Pulmonary artery endothelial cell (primary cell): ENCODE results near the gene RALY. TPM values are rescaled to one million over a fixed set of nuclear protein-coding genes. Genes with fewer than 3 reads are reported as not detected.

ENCODE experiments used
- DNase-seq: peaks from one replicate; pipeline ENCODE4 v3.0.0-alpha.2; 2011; ENCODE audit warnings: low read depth, low spot score
- total RNA-seq: library from RNA; depleted of rRNA; stranded (reverse); fragments of >200 nt; gene quantifications from 2 replicates; pipeline ENCODE4 v1.2.3, GENCODE V29; 2014

Gene RALY
- total RNA-seq = 81.2 and 90.6 TPM in 2 replicates

DNA sequence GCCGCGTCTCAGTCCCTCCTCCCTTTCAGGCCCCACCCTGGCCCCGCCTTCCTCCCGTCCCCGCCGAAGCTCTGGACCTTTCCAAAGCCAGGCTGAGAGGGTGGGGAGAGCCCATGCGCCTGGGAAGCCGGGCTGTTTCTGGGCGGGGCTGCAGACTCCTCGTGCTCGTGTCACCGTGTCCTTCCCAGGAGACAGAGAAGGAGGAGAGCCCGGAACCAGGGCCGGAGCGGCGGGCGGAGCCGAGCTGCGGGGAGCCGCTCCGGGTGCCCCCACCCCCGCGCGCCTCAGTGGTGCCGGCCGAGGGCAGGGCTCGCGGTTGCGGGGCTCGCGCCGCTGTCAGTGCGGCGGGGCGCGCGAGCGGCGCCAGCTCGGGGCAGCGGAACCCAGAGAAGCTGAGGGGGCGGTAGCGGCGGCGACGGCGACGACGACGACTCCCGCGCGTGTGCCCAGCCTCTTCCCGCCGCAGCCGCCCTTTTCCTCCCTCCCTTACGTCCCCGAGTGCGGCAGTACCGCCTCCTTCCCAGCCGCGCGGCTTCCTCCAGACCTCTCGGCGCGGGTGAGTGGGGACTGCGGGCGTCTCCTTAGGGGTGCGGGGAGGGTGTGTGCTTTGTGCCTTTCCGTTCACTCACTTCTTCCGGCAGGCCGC, at the start of gene RALY:
TSS of gene RALY (plus strand) at position 336 of the 646 bp plus-strand sequence. CDS start 78,164 bp downstream, outside the sequence.
- DNase-seq = peak; percentile 7

DNA sequence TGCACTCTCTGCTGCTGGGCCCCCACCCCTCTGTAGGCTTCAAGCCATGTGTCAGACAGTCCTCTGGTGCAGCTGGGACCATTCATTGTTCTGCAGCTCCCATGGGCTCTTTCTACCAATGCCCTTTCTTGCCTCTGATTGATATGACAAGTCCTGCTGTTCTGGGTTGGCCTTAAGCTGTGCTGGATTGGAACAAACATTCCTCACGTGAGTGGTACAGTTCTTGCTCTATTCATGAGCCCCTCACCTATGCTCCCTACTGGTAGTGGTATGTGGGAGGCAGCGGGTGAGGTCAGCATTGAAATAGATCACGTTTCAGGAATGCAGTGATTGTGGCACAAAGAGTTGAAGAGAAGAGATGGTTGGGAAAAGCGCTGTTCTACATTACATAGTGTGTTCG, 48.8 kb upstream of the RALY start:
- DNase-seq = no peak

DNA sequence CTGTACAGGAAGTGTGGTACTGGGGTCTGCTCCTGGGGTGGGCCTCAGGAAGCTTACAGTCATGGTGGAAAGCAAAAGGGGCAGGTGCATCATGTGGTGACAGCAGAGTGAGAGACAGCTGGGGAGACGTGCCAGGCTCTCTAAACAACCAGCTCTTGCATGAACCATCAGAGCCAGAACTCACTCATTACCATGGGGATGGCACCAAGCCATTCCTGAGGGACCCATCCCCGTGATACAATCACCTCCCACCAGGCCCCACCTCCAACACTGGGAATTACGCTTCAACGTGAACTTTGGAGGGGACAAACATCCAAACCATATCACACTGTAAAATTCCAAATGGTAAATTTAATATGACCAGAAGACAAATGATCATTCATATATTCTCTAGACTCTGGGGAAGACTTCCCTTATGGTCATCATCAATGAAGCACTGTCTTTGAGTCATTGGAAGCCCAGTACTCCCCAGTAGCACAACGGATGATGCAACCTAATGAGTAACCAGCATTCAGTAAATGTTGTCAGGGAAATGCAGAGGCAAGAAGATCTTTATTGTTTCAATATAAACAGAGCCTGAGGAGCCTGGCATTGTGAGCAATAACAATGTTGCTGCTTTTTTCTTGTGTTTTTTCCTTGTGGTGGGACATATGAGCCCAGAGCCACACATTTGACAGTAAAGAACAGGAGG, 48.2 kb upstream of the RALY start:
- DNase-seq = no peak

DNA sequence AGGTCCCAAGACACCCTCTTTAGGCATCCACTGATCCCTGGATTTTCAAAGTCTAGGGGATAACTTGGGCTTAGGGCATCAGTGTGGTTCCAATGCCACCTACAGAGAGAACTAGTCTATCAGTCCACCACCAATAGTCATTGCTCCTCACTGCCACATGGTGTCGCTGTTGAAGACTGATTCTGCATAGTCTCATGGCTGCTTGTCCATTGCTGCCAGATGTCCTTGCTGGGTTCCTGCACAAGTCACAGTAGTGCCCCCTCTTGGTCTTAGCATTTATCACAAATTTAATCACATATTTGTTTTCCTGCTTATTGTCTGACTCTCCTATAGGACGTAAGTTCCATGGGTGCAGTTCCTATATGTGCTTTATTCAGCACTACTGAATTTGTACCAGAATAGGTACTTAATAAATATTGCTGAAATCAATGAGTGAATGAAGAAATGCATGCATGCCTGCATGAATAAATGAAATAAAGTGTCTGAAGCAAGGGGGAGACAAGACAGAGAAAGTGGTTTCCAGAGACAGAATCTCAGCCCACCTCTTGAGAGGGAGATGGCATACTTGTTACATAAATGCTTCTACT, 45.9 kb upstream of the RALY start:
- no peak for DNase-seq

DNA sequence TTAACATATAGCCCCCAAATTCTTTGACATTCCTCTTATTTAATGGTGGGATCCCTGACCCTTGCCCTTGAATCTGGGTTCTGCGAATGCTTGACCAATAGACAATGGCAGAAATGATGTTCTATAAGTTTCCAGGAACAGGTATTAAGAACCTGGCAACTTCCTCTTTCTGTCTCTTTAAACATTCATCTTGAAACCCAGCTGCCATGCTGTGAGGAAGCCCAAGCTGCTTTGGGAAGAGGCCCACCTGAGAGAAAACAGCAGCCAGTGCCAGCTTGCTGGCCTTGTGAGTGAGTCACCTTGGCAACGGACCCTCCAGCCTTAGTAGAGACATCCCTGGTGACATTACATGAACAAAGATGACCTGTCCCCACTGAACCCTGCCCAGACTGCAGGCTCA, 45.2 kb upstream of the RALY start:
- no peak for DNase-seq

DNA sequence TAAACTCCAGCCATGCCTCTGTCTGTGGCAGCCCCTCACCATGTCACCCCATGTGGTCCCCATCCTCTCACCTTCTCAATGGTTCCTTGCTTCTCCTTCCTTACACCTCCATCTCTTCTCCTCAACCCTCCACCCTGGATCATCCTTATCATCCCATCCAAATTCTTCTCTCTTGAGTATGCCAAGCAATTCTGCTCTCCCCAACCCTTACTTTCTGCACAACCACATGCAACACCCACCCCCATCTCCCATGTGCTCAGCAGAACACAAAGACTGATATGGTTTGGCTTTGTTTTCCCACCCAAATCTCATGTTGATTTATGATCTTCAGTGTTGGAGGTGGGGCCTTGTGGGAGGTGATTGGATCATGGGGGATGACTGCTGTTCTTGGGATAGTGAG, 42.5 kb upstream of the RALY start:
- DNase-seq = no peak

DNA sequence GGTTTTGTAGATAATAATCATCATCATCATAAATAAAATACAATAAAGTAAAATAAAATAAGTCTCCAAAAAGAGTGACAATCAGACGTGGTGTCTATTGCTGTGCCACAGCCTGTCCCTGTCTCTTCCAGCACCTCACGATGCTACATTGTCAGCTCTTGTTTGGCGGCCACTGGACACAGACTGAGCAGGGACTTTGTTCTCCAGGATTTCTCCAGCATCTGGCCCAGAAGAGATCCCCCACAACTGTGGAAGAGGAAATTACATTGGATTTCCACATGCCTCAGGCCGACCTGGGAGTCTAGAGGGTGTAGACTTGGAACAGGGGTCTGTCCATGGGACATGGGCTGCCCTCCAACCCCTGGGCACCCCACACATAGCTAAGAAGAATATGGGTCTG, 39.2 kb upstream of the RALY start:
- no peak for DNase-seq

DNA sequence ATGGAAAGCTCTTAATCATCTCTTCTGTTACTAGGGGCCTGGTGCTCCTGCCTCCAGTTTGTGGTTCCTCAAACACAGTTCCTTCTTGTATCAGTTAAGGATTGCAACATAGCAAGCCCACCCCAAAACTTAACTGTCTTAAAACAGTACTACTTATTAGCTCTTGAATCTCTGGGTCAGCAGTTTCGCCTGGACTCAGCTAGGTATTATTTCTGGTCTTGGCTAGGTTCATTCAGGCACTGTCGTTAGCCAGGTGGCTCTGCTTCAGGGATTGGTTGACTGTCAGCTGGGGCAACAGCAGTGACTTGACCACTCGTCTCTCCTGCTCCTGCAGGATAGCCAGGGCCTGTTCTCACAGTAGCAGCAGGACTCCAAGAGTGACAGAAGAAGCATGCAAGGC, 30.0 kb upstream of the RALY start:
- no peak for DNase-seq

DNA sequence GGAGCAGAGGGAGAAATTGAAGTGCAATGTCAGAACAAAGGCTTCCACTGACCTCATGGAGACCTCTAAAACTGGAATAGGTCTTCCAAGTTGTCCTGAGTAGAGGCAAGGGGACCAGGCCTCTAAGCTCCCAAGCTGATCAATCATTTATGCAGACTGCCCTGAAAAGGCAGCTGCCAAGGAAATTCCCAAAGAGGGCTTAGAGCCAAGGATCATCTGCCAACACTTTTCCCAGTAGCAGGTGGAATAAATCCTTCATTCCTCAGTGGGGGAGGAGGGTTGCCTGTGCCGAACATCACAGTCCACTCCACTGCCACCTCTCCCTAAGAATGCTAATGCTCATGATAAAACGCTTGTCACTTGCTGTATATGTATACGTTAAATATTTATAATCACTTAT, 29.3 kb upstream of the RALY start:
- DNase-seq = no peak

DNA sequence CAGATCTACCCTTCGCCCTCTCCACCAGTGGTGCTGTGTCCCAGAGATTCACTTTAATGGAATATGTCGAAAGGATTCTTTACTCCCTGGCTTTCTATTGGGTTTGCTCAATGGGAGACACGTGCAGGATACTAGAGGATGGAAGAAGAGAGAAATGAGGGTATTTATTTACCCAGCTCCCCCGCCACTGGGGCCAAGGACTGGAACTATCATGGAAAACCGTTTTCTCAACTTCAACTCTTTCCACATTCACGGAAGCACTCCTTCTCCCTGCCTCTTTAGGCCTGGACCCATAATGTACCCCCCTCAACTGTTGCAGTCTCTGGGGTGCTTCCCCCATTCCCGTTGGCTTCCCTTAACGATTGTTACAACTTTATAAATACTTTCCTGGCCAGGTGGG, 26.6 kb upstream of the RALY start:
- no peak for DNase-seq

DNA sequence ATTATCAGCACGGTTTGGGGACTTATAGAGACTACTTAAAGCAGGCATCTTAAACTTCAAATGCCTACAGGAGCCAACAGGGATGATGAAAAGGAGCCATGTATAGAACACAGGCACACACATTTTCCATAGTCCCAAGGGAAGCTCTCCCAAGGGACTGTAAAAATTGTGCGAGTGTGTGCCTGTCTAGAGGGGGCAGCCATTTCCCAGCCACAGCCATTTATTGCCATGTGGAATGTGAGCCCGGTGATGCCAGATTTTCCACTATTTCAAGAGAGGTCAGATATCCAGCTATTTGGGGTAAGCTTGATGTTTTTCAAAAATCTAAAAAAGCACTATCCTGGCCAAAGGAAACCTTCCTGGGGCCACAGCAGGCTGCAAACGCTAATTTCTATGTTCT, 24.1 kb upstream of the RALY start:
- no peak for DNase-seq

DNA sequence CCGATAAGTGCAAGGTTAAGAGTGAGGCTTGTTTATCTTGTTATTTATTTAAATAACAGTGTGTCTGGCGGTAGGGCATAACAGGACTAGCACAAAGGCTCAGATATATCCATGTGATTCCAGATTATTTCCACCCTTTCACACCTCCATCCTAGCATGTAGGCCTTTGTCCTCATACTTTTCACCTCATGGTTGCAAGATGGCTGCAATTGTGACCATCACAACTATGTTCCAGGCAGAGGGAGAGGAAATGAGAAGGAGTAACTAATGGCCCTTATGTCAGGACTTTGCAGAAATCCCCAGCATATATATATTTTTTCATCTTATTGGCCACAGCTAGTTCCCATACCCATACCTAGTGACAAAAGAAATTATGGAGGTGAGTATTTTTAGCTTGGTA, 23.5 kb upstream of the RALY start:
- no peak for DNase-seq

DNA sequence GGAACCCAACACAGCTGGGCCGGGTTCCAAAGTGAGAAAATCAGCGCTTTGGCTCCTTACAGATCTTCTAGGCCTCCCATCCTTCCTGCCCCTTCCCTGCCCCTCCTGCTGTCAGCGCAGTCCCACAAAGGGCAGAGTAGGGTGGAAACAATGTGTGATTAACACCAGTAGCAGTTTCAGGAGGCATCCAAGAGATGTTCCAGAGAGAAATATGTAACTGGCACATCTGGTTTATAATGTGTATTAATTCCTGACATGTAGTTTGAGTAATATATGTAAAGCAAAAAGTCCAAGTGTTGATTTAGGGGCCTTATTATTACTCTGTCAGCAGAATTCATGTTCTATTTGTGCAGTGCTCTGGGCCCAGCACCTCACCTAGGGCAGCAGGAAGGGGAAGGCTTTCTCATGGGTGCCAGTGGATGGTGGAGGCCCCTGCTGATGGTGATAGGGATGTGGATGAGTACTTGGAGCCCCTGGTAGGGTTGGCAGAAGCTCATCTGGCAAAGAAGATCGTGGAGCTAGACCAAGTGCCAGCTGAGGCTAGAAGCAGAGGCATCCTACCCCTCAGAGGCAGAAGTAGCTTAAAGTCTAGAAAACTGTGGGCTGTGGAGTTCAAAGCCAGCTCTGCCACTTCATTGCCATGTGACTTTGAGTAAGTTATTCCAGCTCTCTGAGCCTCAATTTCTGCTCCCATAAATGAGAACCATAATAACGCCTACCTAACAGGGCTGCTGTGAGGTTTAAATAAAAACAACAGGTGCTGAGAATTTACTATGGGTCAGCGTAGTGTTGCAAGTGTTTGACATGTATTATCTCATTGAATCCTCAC, 22.4 kb upstream of the RALY start:
- no peak for DNase-seq

DNA sequence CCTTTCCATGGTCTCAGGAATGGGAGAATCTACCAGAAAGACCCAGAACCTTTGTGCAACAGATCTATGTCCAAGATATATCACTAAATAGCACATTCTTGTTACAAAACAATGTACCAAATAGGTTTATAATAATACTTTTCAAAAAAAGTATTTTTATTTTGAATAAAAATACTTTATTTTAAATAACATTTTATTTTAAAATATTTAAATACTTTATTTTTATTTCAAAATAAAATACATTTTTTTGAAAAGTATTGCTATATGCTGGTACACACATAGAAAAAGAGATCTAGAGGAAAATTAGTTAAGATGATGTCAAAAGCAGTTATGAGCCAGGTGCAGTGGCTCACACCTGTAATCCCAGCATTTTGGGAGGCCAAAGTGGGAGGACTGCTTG, 16.8 kb upstream of the RALY start:
- DNase-seq = no peak

DNA sequence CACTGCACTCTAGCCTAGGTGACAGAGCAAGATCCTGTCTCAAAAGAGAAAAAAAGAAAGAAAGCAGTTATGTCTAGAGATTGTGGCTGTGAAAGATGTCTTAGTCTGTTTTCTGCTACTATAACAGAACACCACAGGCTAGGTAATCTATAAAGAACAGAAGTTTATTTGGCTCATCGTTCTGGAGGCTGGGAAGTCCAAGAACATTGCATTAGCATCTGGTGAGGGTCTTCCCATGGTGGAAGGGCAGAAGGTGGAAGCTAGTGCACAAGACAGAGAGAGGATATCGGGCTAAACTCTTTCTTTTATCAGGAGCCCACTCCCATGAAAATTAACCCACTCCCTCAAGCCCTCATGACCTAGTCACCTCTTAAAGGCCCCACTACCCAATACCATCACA, 16.2 kb upstream of the RALY start:
- no peak for DNase-seq

DNA sequence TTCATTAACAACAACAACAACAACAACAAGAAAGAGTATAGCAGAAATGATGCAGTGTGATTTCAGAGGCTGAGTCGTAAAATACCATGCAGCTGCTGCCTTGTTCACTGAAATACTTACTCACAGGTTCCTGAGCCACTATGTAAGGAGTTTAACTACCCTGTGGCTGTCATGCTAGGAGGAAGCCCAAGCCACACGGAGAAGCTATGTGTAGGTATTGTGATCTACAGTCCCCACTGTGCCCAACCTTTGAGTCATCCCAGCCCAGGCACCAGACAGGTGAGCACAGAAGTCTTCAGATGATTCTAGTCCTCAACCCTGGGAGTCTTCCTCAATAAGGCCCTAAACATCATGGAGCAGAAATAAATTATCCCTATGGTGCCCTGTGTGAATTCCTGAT, 14.6 kb upstream of the RALY start:
- no peak for DNase-seq

DNA sequence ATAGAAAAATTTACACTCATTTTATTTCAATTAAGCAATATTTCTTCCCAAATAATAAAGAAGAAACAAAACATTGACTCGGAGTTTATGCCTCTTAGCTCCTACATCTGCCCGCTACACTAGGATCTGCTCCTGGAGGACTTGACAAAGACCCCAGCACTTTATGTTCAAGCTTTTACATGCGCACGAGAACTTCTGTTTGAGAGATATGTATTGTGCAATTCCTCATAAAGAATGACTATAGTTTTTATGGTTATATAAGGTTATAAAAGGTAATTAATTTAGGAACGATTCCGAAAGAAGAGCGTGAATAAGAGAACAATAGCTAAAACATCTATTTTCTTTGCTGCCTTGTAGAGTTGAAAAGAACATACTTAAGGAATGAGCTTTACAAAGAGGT, 12.4 kb upstream of the RALY start:
- DNase-seq = no peak

DNA sequence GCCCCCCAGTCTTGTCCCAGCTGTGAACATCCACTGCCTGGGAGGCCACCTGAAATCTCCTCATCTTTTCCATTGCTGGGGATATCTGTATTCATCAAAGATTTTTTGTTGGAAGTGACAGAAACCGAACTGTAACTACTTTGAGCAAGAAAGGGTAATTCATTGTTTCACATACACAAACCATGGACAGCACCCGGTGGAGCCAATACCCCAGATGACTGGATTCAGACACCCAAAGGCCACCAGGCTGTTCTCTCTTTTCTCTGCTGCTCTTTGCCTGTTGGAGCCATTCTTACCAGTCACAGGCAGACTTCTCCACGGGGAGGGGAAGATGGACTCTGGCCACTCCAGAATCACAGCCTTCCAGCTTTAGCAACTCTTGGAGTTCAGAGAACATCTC, 11.7 kb upstream of the RALY start:
- DNase-seq = no peak

DNA sequence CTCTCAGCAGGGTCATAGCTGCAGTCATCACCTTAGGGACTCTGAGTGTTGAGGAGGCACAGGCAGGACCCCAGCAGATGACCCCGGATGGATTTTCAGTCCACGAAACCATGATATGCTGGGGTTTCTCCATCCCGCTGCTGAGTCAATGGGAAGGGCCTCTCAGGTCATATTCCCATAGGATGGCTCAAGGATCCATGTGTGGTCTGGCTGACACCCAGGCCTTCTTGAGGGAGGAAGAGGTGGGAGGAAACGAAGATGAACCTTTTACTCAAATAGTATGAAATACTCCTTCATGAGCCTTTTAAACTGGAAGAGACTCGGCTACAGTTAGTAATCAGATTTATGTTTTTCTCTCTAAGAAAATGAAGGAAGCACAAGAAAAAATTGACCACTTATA, 10.3 kb upstream of the RALY start:
- no peak for DNase-seq

DNA sequence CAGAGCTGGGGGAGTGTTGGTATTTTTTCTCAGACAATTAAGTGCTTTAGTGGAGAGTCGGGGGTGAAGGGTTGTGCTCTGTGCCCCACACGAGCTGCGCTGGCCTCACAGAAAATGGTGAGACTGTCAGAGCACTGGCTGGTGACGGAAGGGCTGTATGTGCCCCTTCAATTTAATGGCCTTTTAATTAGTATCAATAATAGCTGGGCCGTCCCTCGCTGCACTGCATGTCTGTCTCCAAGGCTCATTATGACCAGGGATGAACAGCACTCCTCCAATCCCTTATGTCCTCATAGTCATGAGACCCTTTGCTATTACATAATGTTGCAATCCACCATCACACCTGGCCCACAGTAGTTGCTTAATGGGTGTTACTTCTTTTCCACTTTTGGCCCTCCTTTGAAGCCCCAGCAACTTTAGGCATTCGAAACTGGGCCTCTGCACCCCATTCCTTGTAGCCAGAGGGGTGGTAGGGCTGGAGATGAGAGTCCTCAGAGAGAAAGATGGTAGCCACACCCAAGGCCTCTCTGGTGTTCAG, 9.5 kb upstream of the RALY start:
- no peak for DNase-seq

DNA sequence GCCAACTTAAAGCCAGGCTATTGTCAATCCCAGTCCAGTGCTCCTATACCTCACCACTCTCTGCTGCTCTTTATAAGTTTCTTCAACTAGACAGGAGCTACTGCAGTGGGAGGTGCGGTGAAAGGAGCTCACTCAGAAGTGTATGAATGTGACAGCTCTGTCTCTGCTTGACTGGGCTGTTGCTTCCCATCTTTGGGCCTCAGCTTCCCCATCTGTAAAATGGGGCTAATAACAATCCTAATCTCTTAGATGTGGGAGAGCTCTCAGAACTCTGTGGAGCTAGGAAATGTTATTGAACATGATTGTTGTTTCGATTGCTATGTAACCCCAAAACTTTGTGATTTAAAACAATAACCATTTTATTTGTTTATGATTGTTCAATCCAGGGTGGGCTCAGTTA, 8.4 kb upstream of the RALY start:
- DNase-seq = no peak

DNA sequence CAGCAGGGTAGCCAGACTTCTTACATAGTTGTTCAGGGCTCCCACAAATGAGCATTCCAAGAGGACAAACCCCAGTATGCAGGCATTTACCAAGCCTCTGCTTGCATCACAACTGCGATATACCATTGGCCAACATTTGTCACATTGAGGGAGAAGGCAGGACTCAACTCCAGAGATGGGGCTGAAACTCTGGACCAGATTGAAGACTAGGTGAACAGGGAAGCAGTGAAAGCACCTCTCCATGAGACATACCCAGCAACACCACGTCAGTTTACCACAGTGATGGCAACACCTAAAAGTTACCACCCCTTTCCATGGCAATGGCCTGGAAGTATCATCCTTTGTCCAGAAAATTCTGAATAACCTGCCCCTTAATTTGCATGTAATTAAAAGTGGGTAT, 7.9 kb upstream of the RALY start:
- DNase-seq = no peak
